GM12878 (cell line): ENCODE data around the gene ADAMTS14. TPM values are rescaled to one million over a fixed set of nuclear protein-coding genes. Genes with fewer than 3 reads are reported as not detected.

Experiments used
- ATAC-seq: fragments of 200-7000 bp; cut with Tn5 transposase; 3 replicates; pipeline ENCODE4 v1.9.1; 2020; ENCODE audit warnings: mild to moderate bottlenecking, moderate library complexity
- BruUV-seq: library from RNA; stranded (reverse); fragments of 400-500 nt; replicated peaks from 2 replicates; lab custom pipeline; 2021; lab: Mats Ljungman, UMichigan
- CTCF ChIA-PET: fragments of 300-600 bp; sonication (Branson Sonifier 250); formaldehyde crosslinking; extraction: SDS; loops from one replicate; lab custom pipeline; 2021; ENCODE audit warnings: inconsistent platforms; lab: Yijun Ruan, JAX
- POLR2A ChIA-PET: fragments of 350-600 bp; formaldehyde crosslinking; extraction: SDS; loops from one replicate; lab custom pipeline; 2021; ENCODE audit warnings: inconsistent platforms; lab: Charles Lee
- RAD21 ChIA-PET: fragments of 300-600 bp; sonication (Branson Sonifier 250); formaldehyde crosslinking; loops from one replicate; lab custom pipeline; 2023; ENCODE audit warnings: antibody characterized with exemption; ENCODE audit not compliant: unreplicated experiment; lab: Charles Lee
- SMC1A ChIA-PET: fragments of 300-600 bp; sonication (Branson Sonifier 250); formaldehyde crosslinking; loops from one replicate; lab custom pipeline; 2023; ENCODE audit not compliant: unreplicated experiment, uncharacterized antibody; lab: Charles Lee
- DNase-seq: peaks from one replicate; pipeline ENCODE4 v3.0.0-alpha.2; 2011; ENCODE audit warnings: low read depth, low spot score
- FAIRE-seq: peaks from 3 replicates; lab custom pipeline; 2011; peaks lifted over from hg19 to GRCh38; lab: Jason Lieb, UNC
- H2AFZ ChIP-seq: 2 replicates; pipeline ENCODE4 v1.6.0; 2011; ENCODE audit warnings: low read depth, low read length, control low read depth; ENCODE audit not compliant: control insufficient read depth
- H3K27ac ChIP-seq: 2 replicates; pipeline ENCODE4 v1.5.1; 2011; ENCODE audit warnings: control low read depth; ENCODE audit not compliant: control insufficient read depth, insufficient read depth
- H3K27me3 ChIP-seq, 2 experiments: replicated peaks in 1 of 2; 2 replicates each; pipeline versions ENCODE4 v1.6.0 to v1.6.1; 2011; ENCODE audit warnings: low read length in 1 of 2; ENCODE audit not compliant: control insufficient read depth in 2 of 2, insufficient read depth in 2 of 2
- H3K36me3 ChIP-seq, 2 experiments: 2 replicates each; pipeline ENCODE4 v1.5.1; 2011; ENCODE audit warnings: low read length in 1 of 2; ENCODE audit not compliant: control insufficient read depth in 2 of 2, insufficient read depth in 2 of 2
- H3K4me1 ChIP-seq: 2 replicates; pipeline ENCODE4 v1.6.1; 2011; ENCODE audit warnings: mild to moderate bottlenecking, low read length, moderate library complexity, mixed read lengths; ENCODE audit not compliant: control insufficient read depth, insufficient read depth
- H3K4me2 ChIP-seq: 2 replicates; pipeline ENCODE4 v1.6.0; 2011; ENCODE audit warnings: control low read depth; ENCODE audit not compliant: control insufficient read depth, insufficient read depth
- H3K4me3 ChIP-seq: fragments of 200-600 bp; sonication (generic); 2 replicates; pipeline ENCODE4 v1.5.1; 2016
- H3K79me2 ChIP-seq: 2 replicates; pipeline ENCODE4 v1.6.0; 2011; ENCODE audit warnings: low read length; ENCODE audit not compliant: control insufficient read depth, insufficient read depth
- H3K9ac ChIP-seq: 2 replicates; pipeline ENCODE4 v1.8.0; 2011; ENCODE audit warnings: low read length, control low read depth, mixed read lengths; ENCODE audit not compliant: control insufficient read depth, insufficient read depth
- H3K9me3 ChIP-seq: replicated peaks from 3 replicates; pipeline ENCODE4 v1.5.1; 2011; ENCODE audit warnings: mild to moderate bottlenecking, low read length; ENCODE audit not compliant: control insufficient read depth, insufficient read depth
- H4K20me1 ChIP-seq: 2 replicates; pipeline ENCODE4 v1.6.0; 2011; ENCODE audit not compliant: control insufficient read depth, insufficient read depth
- BCL11A ChIP-seq: IDR thresholded peaks from 2 replicates; pipeline ENCODE4 v1.6.1; 2011; ENCODE audit warnings: low read depth, low read length
- CHD4 ChIP-seq: fragments of 200-600 bp; sonication (generic); IDR thresholded peaks from 2 replicates; pipeline ENCODE4 v1.6.1; 2016; ENCODE audit warnings: mild to moderate bottlenecking
- EED ChIP-seq: sonication (generic); IDR thresholded peaks from 2 replicates; pipeline ENCODE4 v1.6.1; 2016; ENCODE audit warnings: antibody characterized with exemption, low read depth
- EZH2 ChIP-seq: IDR thresholded peaks from 2 replicates; pipeline ENCODE4 v1.6.1; 2012; ENCODE audit warnings: low read depth, mild to moderate bottlenecking, control low read depth, inconsistent platforms, low read length, borderline replicate concordance; ENCODE audit not compliant: control insufficient read depth
- HDGF ChIP-seq: fragments of 450-650 bp; IDR thresholded peaks from 2 replicates; pipeline ENCODE4 v1.6.1; 2016; ENCODE audit warnings: antibody characterized with exemption
- NBN ChIP-seq: fragments of 450-650 bp; IDR thresholded peaks from 2 replicates; pipeline ENCODE4 v1.6.1; 2016
- SIN3A ChIP-seq: IDR thresholded peaks from 2 replicates; pipeline ENCODE4 v1.6.1; 2012; ENCODE audit warnings: low read depth, low read length, improper control_type of control experiment
- TCF12 ChIP-seq: IDR thresholded peaks from 2 replicates; pipeline ENCODE4 v1.6.1; 2011; ENCODE audit warnings: low read depth, mild to moderate bottlenecking, low read length
- WGBS: methylation state at CpG from one replicate; pipeline ENCODE4 v1.1.6; 2016; ENCODE audit warnings: low lambda C conversion rate; ENCODE audit not compliant: insufficient replicate concordance, insufficient coverage; ENCODE audit errors: missing lambda C conversion rate; 5-methylcytosine and 5-hydroxymethylcytosine counted together
- in situ Hi-C: fragments of 300-500 bp; cut with MboI; formaldehyde crosslinking; loops from 9 replicates; pipeline ENCODE4 v1.14.3; 2018; ENCODE audit warnings: mixed read lengths
- intact Hi-C: fragments of 100-400 bp; cut with micrococcal nuclease; formaldehyde crosslinking; loops from one replicate; pipeline ENCODE4 v1.14.2; 2022; ENCODE audit not compliant: unreplicated experiment
- polyA plus RNA-seq, 11 experiments: library from polyadenylated mRNA; depleted of rRNA in 4 of 11; unstranded in 6 of 11; stranded (reverse) in 5 of 11; fragments of >200 nt; fragmentation: Nextera tagmentation in 4 of 11; fragmentation: Illumina TruSeq in 1 of 11; extraction: Ambion mirVana in 4 of 11; extraction: Trizol in 1 of 11; gene quantifications; 1 replicate in 1 of 11; 2 replicates in 10 of 11; pipeline versions ENCODE4 v1.2.1 to v1.2.3, GENCODE V29; 2011 to 2016; ENCODE audit warnings: inconsistent platforms in 2 of 11, missing spikeins in 2 of 11, low read depth in 1 of 11
- total RNA-seq, 4 experiments: library from RNA; depleted of rRNA in 3 of 4; stranded (reverse); fragments of >200 nt in 3 of 4; fragmentation: Illumina TruSeq in 1 of 4; extraction: Trizol in 1 of 4; gene quantifications; 2 replicates each; pipeline versions ENCODE4 v1.2.1 to v1.2.3, GENCODE V29; 2013 to 2021
- TF ChIP-seq, protein P1 (sequence below): IDR thresholded peaks from 2 replicates; pipeline ENCODE4 v1.6.1; 2012; ENCODE audit warnings: low read depth, low read length, improper control_type of control experiment
- TF ChIP-seq, protein P2 (sequence below): IDR thresholded peaks from 2 replicates; pipeline ENCODE4 v1.6.1; 2011; ENCODE audit warnings: borderline replicate concordance, low read depth, mild to moderate bottlenecking, moderate library complexity, low read length; ENCODE audit not compliant: insufficient read depth, poor library complexity, severe bottlenecking
- TF ChIP-seq, protein P3 (sequence below): fragments of 450-650 bp; conservative IDR thresholded peaks from 2 replicates; pipeline ENCODE4 v1.6.1; 2017; ENCODE audit warnings: mild to moderate bottlenecking, moderate library complexity
- TF ChIP-seq, protein P4 (sequence below): fragments of 150-350 bp; IDR thresholded peaks from 2 replicates; pipeline ENCODE4 v1.6.1; 2014; ENCODE audit warnings: mild to moderate bottlenecking, low read depth, low read length

Gene ADAMTS14
- total and polyA plus RNA-seq, 10 of the 15 experiments (the other 5 are each of a cell fraction or from before 2014, with no cell fraction given): 0.03 to 0.05 TPM; not detected in 8

DNA sequence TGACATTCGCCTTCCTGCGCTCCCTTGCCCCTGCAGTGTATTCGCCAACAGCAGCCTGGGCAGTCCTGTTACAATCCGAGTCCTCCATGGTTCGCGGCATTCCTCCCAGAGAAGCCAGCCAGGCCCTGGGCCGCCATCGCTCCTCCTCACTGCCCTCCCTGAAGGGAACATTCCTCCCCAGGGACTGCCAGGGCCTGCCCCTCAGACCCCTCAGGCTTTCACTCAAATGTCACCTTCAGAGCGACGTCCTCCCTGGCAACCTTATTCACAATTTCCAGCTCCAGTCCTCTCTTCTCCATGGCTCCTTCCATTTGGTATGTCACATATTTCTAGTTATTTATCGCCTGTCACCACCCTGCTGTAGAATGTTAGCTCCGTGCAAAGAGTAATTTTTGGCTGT, 17.4 kb downstream of the ADAMTS14 start:
- H3K9me3 ChIP-seq: no peaks in the 10 kb centered on the region
- intact Hi-C loops (no loop called here), in situ Hi-C loops (no loop called here)
- TF ChIP-seq, protein P1, sequence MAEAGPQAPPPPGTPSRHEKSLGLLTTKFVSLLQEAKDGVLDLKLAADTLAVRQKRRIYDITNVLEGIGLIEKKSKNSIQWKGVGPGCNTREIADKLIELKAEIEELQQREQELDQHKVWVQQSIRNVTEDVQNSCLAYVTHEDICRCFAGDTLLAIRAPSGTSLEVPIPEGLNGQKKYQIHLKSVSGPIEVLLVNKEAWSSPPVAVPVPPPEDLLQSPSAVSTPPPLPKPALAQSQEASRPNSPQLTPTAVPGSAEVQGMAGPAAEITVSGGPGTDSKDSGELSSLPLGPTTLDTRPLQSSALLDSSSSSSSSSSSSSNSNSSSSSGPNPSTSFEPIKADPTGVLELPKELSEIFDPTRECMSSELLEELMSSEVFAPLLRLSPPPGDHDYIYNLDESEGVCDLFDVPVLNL: no peak
- TF ChIP-seq TCF12: no peak
- no peak for TF ChIP-seq EED
- no peak for TF ChIP-seq NBN
- TF ChIP-seq, protein P2, sequence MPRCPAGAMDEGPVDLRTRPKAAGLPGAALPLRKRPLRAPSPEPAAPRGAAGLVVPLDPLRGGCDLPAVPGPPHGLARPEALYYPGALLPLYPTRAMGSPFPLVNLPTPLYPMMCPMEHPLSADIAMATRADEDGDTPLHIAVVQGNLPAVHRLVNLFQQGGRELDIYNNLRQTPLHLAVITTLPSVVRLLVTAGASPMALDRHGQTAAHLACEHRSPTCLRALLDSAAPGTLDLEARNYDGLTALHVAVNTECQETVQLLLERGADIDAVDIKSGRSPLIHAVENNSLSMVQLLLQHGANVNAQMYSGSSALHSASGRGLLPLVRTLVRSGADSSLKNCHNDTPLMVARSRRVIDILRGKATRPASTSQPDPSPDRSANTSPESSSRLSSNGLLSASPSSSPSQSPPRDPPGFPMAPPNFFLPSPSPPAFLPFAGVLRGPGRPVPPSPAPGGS: no peak
- TF ChIP-seq CHD4: no peak
- no peak for TF ChIP-seq EZH2
- no peak for TF ChIP-seq HDGF
- no peak for TF ChIP-seq SIN3A
- TF ChIP-seq BCL11A: no peak
- TF ChIP-seq, protein P3, sequence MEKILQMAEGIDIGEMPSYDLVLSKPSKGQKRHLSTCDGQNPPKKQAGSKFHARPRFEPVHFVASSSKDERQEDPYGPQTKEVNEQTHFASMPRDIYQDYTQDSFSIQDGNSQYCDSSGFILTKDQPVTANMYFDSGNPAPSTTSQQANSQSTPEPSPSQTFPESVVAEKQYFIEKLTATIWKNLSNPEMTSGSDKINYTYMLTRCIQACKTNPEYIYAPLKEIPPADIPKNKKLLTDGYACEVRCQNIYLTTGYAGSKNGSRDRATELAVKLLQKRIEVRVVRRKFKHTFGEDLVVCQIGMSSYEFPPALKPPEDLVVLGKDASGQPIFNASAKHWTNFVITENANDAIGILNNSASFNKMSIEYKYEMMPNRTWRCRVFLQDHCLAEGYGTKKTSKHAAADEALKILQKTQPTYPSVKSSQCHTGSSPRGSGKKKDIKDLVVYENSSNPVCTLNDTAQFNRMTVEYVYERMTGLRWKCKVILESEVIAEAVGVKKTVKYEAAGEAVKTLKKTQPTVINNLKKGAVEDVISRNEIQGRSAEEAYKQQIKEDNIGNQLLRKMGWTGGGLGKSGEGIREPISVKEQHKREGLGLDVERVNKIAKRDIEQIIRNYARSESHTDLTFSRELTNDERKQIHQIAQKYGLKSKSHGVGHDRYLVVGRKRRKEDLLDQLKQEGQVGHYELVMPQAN: no peak
- TF ChIP-seq, protein P4, sequence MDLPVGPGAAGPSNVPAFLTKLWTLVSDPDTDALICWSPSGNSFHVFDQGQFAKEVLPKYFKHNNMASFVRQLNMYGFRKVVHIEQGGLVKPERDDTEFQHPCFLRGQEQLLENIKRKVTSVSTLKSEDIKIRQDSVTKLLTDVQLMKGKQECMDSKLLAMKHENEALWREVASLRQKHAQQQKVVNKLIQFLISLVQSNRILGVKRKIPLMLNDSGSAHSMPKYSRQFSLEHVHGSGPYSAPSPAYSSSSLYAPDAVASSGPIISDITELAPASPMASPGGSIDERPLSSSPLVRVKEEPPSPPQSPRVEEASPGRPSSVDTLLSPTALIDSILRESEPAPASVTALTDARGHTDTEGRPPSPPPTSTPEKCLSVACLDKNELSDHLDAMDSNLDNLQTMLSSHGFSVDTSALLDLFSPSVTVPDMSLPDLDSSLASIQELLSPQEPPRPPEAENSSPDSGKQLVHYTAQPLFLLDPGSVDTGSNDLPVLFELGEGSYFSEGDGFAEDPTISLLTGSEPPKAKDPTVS: no peak
- TF ChIP-seq, all 136 proteins: peak for 0
- no peaks in the 10 kb centered on the region for H3K4me1 ChIP-seq
- ChIA-PET POLR2A (no interaction called here), RAD21 (no interaction called here), SMC1A (no interaction called here), CTCF (interaction anchor here (0.7 kb wide), 1 partner anchor 34 kb away, joined by 3 read pairs; no protein-coding TSS in a partner anchor)
- no peaks in the 10 kb centered on the region for H3K79me2 ChIP-seq
- H2AFZ ChIP-seq: no peak overlapping the region
- no peak overlapping the region for H3K27ac ChIP-seq
- ATAC-seq (no peak), FAIRE-seq (no peak), DNase-seq (no peak)
- 95% methylated on average over 3 of the region's 12 CpGs for WGBS
- no peak overlapping the region for H3K4me3 ChIP-seq
- no peak overlapping the region for H3K9ac ChIP-seq
- H3K4me2 ChIP-seq: no peak overlapping the region
- H4K20me1 ChIP-seq: no peaks in the 10 kb centered on the region
- no peaks in the 10 kb centered on the region for H3K36me3 ChIP-seq
- no peaks in the 10 kb centered on the region for H3K27me3 ChIP-seq
- BruUV-seq: no TSS peak
